Mesodermal cell (in vitro differentiated cells): ENCODE data around the gene F8.
"Not testable (repeated sequence)": the region's sequence is repeated elsewhere in the genome, so short reads cannot be mapped to it uniquely, and the experiment has no call there.

Experiments
- H3K27ac ChIP-seq: 2 replicates; pipeline ENCODE4 v1.7.0; 2013; ENCODE audit warnings: mild to moderate bottlenecking, low read depth, low read length, moderate library complexity; ENCODE audit not compliant: severe bottlenecking
- H3K36me3 ChIP-seq: 2 replicates; pipeline ENCODE4 v1.7.1; 2013; ENCODE audit warnings: mild to moderate bottlenecking, low read length, moderate library complexity; ENCODE audit not compliant: control insufficient read depth, insufficient read depth
- H3K4me1 ChIP-seq: one replicate; pipeline ENCODE4 v1.7.1; 2013; ENCODE audit warnings: mild to moderate bottlenecking, low read length; ENCODE audit not compliant: insufficient read depth, control insufficient read depth, poor library complexity, severe bottlenecking
- H3K4me3 ChIP-seq: 2 replicates; pipeline ENCODE4 v1.7.0; 2013; ENCODE audit warnings: low read length, control low read depth, mild to moderate bottlenecking; ENCODE audit not compliant: insufficient read depth, poor library complexity, severe bottlenecking; ENCODE audit errors: extremely low read depth
- H3K9me3 ChIP-seq: 2 replicates; pipeline ENCODE4 v1.7.1; 2013; ENCODE audit warnings: mild to moderate bottlenecking, low read length, moderate library complexity; ENCODE audit not compliant: control insufficient read depth
- WGBS, 2 experiments: methylation state at CpG; one replicate each; pipeline ENCODE4 v1.1.5; 2013; ENCODE audit warnings: missing lambda C conversion rate in 2 of 2; ENCODE audit not compliant: insufficient coverage in 2 of 2; 5-methylcytosine and 5-hydroxymethylcytosine counted together

F8 gene

GRCh38 chrX:154828016-154828408 lies 194.5 kb downstream of the F8 start:
- no peaks in the 10 kb centered on the region for H3K4me1 ChIP-seq
- H3K36me3 ChIP-seq = no peaks in the 10 kb centered on the region
- H3K9me3 ChIP-seq = no peaks in the 10 kb centered on the region
- H3K27ac ChIP-seq = no peak overlapping the region
- H3K4me3 ChIP-seq = no peak overlapping the region
- 93 to 100% methylated on average over 1 to 2 of the region's 2 CpGs for WGBS, 2 experiments

DNA sequence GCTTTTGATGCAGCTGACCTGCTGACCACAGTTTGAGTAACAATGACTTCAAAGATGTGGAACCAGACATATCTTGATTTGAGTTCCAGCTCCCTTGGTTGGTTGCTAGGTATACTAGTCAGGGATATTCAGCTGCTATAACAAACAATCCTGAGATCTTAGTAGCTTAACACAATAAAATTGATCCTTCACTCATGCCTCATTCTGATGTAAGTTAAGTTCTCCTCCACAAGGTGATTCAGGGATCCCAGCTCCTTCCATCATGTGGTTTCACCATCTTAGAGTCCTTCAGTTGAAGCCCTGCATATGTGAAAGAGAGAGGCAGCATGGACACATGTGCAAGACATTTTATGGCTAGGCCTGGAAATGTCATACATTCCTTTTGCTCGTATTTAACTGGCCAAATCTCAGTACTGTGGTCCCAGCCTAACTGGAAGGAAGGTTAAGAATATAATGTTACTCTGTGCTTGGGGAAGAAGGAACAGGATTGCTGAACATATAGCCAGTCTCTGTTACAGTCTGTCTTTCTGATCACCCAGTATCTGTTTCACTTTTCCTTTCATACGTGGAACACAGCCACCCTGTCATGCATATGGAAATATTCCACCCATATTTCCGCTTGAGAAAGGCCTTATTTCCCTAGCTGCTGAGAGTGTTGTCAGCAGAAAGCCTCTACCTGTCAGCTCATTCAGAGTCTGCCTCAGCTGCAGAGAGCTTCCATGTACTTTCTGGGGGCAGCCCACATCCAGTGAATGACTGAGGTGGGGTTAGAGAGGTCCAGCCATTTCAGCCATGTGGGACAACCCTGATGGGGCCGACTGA lies 195.1 kb downstream of the F8 start:
- H3K9me3 ChIP-seq = no peaks in the 10 kb centered on the region
- H3K4me1 ChIP-seq = no peaks in the 10 kb centered on the region
- H3K36me3 ChIP-seq = no peaks in the 10 kb centered on the region
- H3K4me3 ChIP-seq = no peak overlapping the region
- no peak overlapping the region for H3K27ac ChIP-seq
- WGBS, 2 experiments = 69 to 100% methylated on average over 1 to 3 of the region's 4 CpGs

GRCh38 chrX:154825586-154825985 lies 196.9 kb downstream of the F8 start:
- not testable (repeated sequence) for H3K4me3 ChIP-seq, H3K27ac ChIP-seq, H3K9me3 ChIP-seq, H3K36me3 ChIP-seq, H3K4me1 ChIP-seq
- WGBS, 2 experiments = no CpG with 5 or more reads among the region's 3 CpGs

DNA sequence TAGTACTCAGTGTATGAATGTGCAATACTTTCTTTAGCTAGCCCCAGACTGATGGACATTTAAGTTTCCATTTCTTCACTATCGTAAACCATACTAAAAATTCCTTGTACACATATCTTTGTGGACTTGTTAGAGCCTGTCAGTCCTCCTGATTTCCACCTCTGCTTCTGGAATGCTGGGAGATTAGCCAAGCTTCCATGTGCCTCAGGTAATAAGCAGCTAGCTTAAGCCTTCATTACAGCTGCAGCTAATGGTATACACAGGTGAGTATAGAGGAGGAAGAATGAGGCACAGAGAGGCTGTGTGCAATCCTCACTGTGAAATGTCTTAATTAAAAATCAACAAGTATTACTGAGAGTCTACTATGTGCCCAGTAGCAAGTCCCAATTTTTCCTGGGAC lies 197.9 kb downstream of the F8 start:
- Histone ChIP-seq H3K36me3 (no peaks in the 10 kb centered on the region), H3K9me3 (no peaks in the 10 kb centered on the region), H3K4me3 (no peak overlapping the region), H3K27ac (no peak overlapping the region), H3K4me1 (no peaks in the 10 kb centered on the region)
- WGBS, 2 experiments = no CpG with 5 or more reads among the region's 1 CpG

- H3K9me3 ChIP-seq = no peaks in the 10 kb centered on the region
- no peaks in the 10 kb centered on the region for H3K36me3 ChIP-seq
- H3K4me3 ChIP-seq = no peak overlapping the region
- no peaks in the 10 kb centered on the region for H3K4me1 ChIP-seq
- WGBS, 2 experiments = 79 to 80% methylated on average over 1 to 2 of the region's 3 CpGs
- no peak overlapping the region for H3K27ac ChIP-seq
These were observed 200.5 kb downstream of the F8 start for GRCh38 chrX:154822029-154822428.

DNA sequence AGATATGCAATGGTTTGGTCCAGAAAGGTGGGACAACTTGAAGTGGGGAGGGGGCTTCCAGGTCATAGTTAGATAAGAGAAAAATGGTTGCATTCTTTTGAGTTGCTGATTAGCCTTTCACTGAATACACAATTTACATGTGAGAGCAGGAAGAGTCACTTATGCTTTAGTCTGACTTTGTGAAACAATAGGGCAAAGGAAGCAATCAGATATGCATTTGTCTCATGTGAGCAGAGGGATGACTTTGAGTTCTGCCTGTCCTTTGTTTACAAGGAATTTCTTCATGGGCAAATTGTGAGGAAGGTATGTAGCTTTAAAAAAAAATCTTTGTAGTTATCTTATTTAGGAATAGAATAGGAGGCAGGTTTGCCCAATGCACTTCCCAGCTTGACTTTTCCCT lies 201.0 kb downstream of the F8 start:
- no peaks in the 10 kb centered on the region for H3K4me1 ChIP-seq
- H3K9me3 ChIP-seq = no peaks in the 10 kb centered on the region
- H3K4me3 ChIP-seq = no peak overlapping the region
- no peaks in the 10 kb centered on the region for H3K36me3 ChIP-seq
- H3K27ac ChIP-seq = no peak overlapping the region

DNA sequence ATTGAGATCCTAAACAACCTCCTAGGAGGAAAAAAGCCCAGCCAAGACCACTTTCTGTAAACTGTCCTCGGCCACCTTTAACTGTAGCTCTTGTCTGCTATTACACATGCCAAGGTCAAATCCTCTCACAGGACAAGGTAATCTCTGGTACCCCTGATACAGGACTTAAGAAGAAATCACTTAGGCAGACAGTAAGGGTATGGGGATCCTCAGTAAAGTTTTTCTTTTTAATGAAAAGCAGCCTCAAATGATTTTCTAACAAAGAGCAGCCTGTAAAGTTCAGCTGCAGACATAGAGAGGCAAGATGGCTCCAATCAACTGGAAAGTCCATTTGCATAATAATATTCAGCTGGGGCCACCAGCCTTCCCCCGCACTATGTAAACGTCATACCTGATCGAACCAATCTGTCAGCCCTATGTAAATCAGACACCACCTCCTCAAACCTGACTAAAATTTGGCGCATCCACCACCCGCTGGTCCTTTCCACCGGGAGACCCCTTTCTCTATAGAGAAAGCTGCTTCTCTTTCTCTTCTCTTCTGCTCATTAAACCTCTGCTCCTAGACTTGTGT lies 202.7 kb downstream of the F8 start:
- Histone ChIP-seq H3K4me3 (no peak overlapping the region), H3K9me3 (no peaks in the 10 kb centered on the region), H3K36me3 (no peaks in the 10 kb centered on the region), H3K4me1 (no peaks in the 10 kb centered on the region), H3K27ac (no peak overlapping the region)
- WGBS, 2 experiments = 65 to 70% methylated on average over 2 to 5 of the region's 7 CpGs

- WGBS, 2 experiments = 92 to 96% methylated on average over 5 to 7 of the region's 11 CpGs
- no peaks in the 10 kb centered on the region for H3K36me3 ChIP-seq
- H3K4me1 ChIP-seq = no peaks in the 10 kb centered on the region
- H3K4me3 ChIP-seq = no peak overlapping the region
- no peaks in the 10 kb centered on the region for H3K9me3 ChIP-seq
- H3K27ac ChIP-seq = no peak overlapping the region
These were observed 203.4 kb downstream of the F8 start for GRCh38 chrX:154818916-154819770.

DNA sequence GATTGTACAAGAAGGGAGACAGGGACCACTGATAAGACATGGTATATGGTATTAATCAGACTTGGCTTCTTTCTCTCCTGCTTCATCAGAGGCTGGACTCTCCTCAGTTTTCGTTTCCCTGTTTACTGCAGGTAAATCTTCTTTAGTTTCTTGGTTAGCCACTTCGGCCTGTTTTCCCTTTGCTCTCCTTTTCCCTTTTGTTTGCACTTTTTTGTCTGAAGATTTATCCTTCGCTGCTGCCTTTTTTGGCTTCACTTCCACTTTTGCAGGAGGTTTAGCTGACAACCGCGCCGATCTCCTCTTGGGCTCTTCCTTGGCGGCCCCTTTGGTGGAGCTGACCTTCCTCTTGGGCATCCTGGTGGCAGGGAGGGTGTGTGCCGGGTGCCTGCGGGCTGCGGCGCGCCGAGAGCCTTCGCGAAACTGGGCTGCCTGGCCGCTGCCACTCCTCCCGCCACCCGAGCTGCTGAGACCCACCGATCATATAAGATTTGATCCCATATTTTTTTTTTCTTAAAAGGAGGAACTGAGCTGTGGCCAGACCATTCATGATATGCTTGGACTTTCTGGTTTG lies 205.4 kb downstream of the F8 start:
- WGBS, 2 experiments = 95 to 96% methylated on average over 4 to 13 of the region's 19 CpGs
- not testable (repeated sequence) for H3K9me3 ChIP-seq, H3K4me1 ChIP-seq, H3K4me3 ChIP-seq, H3K27ac ChIP-seq, H3K36me3 ChIP-seq

DNA sequence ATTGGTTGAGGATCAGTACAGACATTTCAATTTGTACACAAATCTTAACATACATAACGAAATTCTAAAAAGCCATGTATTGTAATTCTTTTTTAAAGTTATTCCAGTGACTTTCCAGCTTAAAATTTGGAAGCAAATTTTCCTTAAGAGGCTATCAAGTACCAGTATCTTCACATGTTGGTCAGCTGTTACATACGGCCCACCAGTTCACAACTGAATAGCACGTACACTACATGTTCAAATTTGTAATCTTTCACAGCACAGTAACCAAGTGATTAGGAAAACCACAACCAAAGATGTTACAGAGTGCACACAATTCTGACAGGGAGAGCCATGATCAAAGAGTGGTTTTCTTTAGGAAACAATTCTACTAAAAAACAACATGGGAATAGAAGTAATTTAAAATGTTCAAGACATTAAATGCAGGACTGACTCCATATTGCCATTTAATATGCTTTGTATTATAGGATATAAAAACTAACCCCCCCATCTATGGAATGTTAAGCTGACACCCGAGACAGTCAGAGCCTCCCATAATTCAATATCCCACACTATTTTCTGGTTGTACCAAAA lies 206.1 kb downstream of the F8 start:
- 100% methylated on average over 1 of the region's 4 CpGs; no CpG with 5 or more reads in 1 of the 2 experiments for WGBS, 2 experiments
- not testable (repeated sequence) for H3K9me3 ChIP-seq, H3K4me3 ChIP-seq

More for the DNA sequence above, 206.1 kb downstream of the F8 start:
- not testable (repeated sequence) for H3K36me3 ChIP-seq, H3K27ac ChIP-seq, H3K4me1 ChIP-seq
